Forelimb muscle (tissue), 1 donor: ENCODE data around the gene KMT2D. TPM values are rescaled to one million over a fixed set of nuclear protein-coding genes. Genes with fewer than 3 reads are reported as not detected.

ENCODE experiments used
- DNase-seq: peaks from one replicate; pipeline ENCODE4 v3.0.0-alpha.2; 2013; ENCODE audit warnings: low read depth
- polyA plus RNA-seq: library from polyadenylated mRNA; unstranded; fragments of 120-200 nt; gene quantifications from one replicate; pipeline ENCODE4 v1.2.1, GENCODE V29; 2013; ENCODE audit not compliant: insufficient read length

The KMT2D gene
- polyA plus RNA-seq, 1 donor = 40.0 TPM

DNA sequence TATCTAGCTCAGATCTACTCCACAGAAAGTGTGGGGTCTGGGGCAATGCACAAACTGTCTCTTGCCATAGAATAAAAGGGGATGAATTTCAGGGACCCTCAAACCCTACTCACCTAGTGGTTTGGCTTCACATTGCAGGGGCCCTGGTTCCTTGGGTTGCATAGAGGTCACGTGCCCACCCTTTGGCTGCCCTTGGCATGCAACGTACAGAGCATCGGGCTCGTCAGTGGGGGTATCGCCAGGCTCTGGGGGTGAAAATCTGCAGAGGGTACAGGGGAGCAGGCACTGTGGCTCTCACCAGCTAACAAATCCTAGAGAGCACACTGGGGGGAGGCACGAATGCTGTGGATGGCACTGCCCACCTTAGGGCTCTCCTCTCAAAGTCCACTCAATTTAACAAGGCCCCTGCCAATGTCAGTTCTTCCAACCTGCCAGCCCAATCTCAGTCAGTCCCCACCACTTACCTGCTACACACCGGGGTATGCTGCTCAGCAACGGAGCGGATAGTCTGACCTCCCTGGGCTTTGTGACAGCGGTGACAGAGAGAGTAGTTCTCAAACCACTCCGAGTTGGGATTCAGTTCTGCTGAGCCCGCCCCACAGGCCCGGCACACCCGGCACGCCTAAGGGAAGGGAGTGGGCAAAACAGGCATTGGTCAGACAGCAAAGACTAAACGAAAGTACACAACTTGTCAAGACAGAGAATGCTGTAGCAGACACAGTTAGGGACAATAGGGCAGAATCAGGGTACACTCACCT, 8.0 kb downstream of the KMT2D start:
- DNase-seq = no peak

DNA sequence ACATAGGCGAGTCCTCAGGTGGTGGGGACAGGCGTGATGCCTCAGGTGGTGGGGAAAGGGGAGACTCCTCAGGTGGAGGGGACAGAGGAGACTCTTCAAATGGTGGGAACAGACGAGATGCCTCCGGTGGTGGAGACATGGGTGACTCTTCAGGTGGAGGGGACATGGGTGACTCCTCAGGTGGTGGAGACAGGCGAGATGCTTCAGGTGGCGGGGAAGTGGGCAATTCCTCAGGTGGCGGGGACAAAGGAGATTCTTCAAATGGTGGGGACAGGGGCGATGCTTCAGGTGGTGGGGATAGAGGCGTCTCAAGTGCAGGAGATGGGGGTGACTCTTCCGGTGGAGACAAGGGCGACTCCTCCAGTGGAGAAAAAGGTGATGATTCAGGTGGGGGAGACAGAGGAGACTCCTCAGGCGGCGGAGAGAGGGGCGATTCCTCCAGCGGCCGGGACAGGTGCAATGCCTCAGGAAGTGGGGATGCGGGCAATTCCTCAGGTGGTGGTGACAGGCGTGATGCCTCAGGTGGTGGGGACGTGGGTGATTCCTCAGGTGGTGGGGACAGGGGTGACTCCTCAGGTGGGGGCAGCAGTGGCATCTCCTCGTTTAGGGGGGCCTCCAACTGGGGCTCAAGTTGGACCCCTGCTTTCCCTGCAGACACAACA, 8.7 kb downstream of the KMT2D start:
- DNase-seq = no peak

DNA sequence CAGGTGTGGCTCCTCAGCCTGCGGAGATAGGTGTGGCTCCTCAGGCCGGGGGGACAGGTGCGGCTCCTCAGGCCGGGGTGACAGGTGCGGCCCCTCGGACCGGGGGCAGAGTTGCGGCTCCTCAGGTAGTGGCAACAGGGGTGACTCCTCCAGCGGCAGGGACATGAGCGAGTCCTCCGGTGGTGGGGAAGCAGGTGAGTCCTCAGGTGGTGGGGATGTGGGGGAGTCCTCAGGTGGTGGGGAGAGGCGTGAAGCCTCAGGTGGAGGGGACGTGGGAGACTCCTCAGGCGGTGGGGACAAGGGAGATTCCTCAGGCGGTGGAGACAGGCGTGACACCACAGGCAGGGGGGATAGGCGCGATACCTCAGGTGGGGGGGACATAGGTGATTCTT, 9.2 kb downstream of the KMT2D start:
- no peak for DNase-seq

DNA sequence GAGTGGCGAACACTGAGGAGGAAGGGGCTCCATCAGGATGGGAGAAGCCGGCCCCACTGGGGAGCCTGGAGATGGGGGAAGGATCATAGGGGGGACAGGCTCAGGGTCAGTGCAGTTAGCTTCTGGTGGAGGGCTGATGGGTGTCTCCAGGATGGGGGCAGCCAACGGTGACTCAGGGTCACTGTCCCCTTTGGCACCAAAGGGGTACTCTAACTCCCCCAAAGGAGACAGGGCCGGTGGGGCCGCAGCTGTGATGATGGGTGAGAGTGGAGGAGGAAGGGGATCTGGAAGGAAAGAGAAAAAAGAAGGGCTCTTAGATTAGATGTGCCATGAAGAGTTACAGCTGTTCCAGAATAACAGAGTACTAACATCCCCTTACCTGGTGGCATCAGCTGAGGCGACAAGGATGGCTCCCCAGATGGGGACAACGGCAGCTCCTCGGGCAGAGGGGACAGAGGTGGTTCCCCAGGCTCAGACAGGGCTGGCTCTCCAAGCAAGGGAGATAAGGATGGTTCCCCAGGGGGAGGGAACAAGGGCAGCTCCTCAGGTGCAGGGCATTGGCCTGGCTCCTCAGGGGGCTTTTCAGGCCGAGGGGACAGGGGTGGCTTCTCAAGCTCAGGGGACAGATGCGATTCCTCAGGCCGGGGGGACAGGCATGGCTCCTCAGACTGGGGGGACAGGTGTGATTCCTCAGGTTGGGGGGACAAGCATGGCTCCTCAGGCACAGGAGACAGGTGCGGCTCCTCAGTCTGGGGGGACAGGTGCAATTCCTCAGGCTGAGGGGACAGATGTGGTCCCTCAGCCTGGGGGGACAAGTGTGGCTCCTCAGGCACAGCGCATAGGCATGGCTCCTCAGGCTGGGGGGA, 9.9 kb downstream of the KMT2D start:
- no peak for DNase-seq

DNA sequence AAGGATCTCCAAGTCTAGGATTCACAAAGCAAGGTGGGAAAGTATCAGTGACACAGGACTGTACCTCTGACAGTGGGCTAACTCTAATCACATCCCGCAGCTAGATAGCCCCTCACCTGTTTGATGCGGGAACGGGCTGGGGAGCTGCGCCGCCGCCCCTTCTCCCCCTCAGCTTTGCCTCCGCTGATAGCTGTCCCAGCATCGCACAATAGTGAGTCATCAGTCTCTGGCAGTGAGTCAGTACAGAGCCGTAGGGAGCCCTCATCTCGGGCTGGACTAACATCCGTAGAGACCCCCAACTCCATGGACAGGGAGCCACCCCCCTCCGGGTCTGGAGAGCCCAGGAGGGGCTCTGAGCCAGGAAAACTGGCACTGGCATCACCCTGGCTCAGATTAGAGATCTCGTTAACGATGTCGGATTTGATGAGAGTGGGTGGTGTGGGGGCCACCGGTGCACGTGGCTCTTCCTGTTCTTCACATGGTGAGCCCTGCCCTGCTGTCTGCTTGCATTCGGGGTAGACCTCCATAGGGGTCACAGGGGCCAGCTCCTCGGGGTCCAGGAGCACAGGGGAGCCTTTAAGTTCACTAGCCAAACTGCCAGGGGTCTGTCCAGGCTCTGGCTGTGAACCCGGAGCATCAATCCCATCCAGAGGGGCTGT, 10.9 kb downstream of the KMT2D start:
- no peak for DNase-seq

DNA sequence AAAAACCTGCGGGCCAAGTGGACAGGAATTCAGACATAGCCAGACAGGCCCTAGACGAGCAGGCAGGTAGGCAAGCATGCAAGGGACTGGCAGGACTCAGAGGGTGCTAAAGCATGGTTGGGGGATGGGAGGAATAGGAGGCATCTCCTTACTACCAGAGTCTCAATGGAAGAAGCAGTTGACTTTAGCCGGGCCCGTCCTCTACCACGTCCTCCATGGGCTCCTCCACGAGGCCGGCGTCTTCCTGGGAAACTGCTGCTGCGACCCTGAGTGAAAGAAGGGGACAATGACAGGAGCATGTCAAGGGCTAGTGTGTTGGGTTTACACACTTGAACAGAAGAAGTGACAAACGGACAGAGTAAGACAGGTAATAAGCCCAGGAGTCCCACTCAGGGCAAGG, 11.6 kb downstream of the KMT2D start:
- no peak for DNase-seq

DNA sequence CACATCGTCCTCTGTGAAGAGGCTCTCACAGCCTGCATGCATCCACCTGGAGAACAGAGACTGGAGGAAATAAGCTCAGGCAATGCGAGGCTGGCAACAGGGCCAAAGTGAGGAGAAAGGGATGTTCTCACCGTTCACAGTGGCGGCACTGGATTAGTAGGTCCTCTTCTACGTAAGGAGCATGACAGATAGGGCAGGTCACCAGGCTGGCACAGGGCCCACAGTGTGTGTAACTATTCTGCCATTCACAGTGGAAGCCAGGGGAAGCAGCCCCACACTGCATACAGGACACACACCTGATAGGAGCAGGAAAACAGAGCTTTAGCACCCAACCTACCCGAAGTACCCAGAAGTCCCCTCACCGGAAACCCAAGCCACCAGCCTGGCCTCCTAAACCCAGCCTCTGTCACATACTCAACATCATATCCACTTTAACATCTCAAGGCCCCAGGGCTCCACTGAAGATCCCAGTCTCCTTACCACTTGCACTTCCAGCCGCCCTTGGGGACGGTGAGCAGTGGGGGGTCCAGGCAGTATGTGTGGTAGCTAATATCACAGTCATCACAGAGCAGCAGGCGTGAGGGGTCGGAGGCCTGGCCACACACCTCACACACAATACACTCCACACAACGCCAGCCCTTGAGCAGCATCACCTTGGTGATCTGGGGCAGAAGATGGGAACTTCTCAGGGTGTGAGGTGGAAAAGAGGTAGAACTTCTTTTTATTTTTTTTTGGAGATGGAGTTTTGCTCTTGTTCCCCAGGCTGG, 14.3 kb downstream of the KMT2D start:
- no peak for DNase-seq

DNA sequence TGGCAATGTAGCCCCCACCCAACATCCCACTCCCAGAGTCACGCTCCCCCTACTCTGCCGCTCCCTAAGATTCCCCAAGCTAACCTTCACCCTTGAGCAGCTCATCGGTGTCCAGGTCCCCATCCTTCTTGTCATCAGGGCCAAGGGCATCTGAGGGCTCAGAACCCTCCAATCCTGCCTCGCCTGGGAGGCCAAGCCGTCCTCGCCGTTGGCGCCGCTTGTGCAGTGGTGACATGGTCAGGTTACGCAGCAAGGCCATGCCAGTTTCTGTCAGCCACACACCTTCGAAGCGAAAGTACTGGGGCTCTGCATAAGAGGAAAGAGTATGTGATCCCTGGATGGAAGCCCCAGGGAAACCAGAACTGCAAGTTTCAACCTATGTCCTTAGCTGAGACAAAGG, 15.9 kb downstream of the KMT2D start:
- no peak for DNase-seq

DNA sequence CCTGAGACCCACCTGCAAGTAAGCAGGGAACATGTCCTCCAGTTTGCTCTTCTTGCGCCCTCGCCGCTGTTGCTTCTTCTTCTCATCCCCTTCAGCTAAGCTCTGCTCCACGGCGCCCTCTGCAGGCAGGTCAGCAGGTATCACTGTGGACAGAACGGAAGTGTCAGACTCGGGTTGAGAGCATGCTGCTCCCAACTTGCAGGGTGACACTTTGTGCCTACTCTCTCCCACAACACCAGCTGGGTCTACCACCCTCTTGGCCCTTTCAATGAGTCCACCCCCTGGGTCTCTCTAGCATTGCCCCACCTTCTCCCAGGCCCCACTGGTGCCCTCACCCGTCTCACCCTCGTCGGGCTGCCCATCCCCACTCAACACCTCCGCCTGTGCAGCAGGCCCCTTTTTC, 16.7 kb downstream of the KMT2D start:
- DNase-seq = no peak

DNA sequence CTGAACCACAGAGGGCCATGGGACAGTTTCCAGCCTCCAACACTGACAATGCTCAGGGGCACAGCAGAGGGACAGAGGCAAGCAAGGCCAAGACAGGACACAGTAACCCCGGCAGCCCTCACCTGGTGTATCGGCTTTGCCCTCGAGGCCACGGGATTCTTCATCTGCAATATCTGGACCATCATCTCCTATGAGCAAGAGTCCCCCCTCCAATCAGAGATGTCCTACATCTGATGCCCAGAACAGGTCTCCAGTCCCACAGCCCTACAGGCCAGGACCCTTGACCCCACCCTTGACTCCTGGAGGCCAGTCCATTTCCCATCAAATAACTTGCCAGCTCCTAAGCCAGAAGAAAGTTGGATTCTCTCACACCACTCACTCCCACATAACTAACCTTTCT, 17.4 kb downstream of the KMT2D start:
- no peak for DNase-seq

DNA sequence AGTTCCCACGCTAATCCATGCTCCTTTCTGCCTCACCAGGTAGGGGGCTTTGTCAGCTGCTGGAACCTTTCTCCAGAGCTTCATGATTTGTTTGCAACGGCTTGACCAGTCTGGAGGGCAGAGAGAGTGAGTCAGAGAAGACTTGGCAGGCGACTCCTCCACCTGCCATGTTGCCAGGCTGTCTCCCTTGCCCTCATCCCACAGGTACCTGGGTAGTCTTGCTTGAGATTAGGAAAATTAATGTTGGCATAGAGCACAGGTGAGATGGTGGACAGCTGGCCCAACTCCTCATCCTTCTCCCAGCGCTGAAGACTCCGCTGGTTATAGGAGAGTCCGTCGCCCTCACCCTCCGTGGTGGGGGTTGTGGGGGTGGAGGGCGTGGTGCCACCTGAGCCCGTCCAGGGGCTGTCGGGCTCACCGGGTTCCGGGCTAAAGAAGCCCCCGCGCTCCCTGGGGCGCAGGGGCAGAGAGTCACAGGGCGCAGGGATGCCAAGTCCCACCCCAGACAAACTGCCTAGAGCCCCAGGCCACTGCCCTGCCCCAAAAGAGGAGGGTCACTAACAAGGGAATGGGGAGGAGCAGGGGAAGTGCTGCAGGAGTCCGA, 18.6 kb downstream of the KMT2D start:
- no peak for DNase-seq

DNA sequence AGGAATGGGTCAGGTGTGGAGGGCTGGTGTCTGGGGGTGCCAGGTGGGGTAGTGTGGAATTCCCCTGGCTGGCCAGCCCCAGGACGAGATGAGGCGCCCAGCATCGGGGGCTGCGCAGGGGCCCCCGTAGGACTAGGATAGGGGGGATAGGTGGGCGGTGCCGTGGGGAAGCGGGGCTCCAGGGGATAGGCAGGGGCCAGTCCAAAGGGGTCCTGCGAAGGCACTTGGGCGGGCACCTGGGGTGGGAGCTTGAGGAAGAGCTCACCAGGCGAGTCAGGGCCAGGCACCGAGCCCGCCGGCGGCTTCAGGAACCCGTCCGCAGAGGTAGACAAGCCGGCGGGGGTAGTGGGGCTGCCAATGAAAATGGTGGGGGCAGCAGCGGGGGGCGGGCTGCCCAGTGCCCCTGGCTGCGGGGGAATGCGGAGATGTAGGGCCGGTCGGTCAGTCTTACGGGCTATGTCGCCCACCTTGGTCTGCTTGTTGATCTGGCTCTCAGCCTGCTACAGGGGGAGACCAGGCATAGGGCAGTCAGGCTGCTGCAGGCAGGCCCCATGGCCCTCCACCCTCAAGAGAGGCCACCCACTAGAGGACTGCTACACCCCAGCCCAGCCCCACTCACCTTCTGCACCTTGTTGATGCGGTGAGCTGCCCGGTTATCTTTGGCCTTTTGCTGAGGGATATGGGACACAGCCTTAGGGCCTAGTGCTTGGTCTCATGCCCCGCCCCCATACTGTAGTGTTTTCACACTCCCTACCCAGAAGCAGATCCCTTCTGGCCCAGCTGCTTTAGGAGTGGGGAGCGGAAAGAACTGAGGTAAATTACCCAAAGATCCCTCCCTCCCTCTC, 19.3 kb downstream of the KMT2D start:
- DNase-seq = no peak

DNA sequence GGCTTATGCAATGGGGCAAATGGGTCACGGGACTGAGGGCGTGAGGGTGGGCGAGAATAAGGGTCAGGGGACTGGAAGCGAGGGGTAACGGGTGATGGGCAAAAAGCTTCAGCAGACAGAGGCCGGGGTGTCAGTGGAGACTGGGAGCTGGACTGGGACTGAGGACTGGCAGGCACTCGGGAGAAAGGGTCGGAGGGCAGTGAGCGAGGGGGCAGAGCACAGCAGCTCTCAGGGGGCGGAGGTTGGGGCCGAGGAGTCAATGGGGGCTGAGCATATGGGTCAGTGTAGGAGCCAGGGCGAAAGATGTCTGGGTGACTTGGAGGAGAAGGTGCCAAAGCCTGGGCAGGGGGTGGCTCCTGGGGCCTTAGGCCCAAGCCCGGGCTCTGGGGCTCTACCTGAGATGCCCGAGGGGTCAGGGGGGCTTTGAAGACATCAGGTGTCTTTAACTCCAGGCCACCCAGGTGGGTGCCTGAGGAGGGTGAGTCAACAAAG, 20.2 kb downstream of the KMT2D start:
- no peak for DNase-seq

DNA sequence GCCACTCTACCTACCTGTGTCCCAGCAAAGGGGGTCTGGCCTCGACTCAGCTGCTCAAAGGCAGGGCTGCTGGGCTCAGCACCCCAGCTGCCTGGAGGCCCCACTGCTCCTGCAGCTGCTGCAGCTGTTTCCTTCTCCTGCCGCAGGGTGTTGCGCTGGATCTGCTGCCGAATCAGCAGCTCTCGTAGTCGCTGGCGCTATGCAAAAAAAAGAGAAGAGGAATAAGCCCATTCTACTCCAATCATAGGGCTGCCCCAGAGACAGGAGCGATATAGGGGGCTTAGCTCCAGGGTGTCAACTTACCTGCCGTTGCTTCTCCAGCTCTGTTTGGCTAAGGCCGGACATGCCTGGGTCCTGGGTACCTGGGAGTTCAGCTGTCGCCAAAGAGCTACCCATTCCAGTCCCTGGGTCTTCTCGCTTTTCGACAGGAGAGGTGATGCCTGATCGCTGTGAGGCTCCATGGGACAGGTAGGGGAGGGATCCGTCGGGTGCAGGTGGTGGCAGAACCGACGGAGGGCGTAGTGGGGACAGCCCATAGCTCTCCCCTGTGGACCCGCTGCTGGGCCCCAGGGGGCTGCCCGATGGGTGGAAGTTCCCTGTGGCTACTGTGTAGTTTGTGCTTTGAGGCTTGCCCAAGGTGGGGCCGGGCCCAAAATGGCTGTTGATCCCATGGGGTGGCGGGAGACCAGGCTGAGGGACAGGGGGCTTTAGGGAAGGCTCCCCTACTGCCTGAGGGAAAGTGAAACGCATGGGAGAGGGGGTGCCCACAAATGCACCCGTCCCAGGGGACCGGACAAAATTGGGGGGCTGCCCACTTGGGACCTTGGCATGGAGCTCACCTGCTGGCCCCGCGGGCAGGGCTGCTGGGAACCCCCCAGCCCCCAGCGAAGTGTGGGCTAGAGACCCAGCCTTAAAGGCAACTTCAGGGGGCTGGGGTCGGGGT, 20.9 kb downstream of the KMT2D start:
- DNase-seq = no peak

DNA sequence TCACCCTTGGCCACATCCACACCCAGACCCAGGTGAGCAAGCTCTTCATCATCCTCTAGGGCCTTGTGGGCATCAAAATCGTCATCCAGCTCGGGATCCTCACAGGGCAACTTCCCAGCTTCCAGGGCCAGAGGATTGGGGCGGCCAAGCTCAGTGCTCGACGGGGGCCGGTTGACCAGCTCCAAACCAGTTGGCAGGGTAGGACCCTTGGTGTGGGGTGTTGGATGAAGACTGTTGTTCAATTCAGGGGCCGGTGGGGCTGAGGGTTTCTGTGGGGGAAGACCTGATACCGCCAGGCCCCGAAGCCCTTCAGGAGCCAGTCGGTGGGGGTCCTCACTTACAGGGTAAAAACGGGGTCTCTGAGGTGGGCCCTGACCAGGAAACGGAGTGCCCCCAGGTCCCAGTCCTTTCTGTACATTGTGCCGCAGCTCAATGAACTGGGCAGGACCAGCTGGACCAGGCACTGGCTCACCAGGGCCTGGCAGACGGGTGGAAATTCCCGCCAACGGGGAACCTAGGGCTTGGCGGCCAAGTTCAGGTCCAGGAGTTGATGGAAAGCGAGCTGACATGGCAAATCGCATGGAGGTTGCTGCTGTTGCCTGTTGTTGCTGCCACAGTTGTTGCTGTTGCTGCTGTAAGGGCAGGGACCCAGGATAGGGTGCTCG, 22.2 kb downstream of the KMT2D start:
- no peak for DNase-seq

DNA sequence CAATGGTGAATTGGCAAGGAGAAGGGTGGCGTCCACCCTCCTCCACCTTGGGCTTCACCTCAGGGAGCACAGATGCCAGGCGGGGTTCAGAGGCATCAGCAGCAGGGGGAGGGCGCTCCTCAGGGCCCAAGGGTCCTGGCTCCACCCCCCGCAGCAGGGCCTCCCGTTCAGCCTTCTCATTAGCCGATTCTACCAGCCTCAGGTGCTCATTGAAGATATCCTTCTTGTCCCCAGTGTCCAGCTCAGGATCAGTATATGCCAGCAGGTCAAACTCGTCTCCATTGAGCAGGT, 22.7 kb downstream of the KMT2D start:
- DNase-seq = no peak

DNA sequence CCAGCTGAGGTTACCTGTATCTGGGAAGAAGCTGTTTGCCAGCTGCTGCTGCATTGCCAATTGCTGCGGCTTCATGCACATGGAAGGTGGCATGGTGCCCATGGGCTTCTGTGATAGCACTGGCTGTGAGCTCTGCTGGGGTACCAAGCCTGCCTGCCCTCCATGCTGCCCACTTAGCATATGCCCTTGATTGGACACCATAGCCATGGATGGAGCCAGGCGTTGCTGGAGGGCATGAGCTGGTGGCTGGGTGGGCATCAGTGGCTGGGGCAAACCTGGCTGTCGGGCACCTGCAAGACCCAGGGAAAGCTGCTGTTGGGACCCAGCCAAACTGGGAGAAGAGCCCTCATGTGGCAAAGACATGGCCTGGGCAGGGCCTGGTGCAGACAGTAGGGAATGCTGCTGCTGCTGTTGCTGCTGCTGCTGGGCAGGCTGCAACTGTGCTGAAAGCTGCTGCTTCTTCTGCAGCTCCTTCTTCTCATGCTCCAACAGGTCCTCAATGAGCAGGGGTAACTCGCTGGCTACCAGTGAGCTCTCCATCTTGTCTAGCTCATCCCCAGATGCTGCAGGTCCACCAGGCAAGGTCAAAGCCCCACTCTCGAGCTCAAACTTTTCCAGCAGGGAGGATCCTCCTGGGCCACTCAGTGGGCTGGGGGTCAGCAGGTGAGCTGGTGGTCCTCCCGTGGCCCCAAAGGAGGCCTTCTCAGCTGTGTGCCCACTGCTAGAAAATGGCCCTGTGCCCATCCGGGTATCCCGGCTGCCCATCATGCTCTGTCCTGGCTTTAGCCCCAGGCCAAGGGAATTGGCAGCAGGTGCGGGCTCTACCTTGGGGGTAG, 23.3 kb downstream of the KMT2D start:
- DNase-seq = no peak
